Measurements from ENCODE around the gene BMERB1. TPM values are rescaled to one million over a fixed set of nuclear protein-coding genes. Genes with fewer than 3 reads are reported as not detected.
"Not testable (repeated sequence)": the region's sequence is repeated elsewhere in the genome, so short reads cannot be mapped to it uniquely, and the experiment has no call there.

Gene BMERB1
- 10 to 100 TPM in 2 of 4 donors, 1 to 10 TPM in 2; 7.4 to 20.4 (median 10.6) TPM for total RNA-seq

GRCh38 chr16:15434425-15435215 lies at the start of gene BMERB1:
TSS of gene BMERB1 (plus strand) at chr16:15434588. CDS start at chr16:15434654, 66 bp downstream.
- peak within 1 kb of the TSS; percentile 50 for H3K4me3 ChIP-seq (ENCODE audit: low read depth, poor library complexity, severe bottlenecking)
- intact Hi-C loops (cut with DNase I; ENCODE audit: low total_unique reads), result no loop called here
- TF ChIP-seq POLR2A (IDR thresholded peaks at IDR 0.05), result no peak
- TF ChIP-seq, protein P1, sequence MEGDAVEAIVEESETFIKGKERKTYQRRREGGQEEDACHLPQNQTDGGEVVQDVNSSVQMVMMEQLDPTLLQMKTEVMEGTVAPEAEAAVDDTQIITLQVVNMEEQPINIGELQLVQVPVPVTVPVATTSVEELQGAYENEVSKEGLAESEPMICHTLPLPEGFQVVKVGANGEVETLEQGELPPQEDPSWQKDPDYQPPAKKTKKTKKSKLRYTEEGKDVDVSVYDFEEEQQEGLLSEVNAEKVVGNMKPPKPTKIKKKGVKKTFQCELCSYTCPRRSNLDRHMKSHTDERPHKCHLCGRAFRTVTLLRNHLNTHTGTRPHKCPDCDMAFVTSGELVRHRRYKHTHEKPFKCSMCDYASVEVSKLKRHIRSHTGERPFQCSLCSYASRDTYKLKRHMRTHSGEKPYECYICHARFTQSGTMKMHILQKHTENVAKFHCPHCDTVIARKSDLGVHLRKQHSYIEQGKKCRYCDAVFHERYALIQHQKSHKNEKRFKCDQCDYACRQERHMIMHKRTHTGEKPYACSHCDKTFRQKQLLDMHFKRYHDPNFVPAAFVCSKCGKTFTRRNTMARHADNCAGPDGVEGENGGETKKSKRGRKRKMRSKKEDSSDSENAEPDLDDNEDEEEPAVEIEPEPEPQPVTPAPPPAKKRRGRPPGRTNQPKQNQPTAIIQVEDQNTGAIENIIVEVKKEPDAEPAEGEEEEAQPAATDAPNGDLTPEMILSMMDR (IDR thresholded peaks at IDR 0.05), result no peak
- 0% methylated on average over 46 to 63 of the region's 63 CpGs for WGBS, 2 donors
- peak in 1 of 2 donors; percentile 92 for DNase-seq (ENCODE audit: low spot score in 2 of 2)

DNA sequence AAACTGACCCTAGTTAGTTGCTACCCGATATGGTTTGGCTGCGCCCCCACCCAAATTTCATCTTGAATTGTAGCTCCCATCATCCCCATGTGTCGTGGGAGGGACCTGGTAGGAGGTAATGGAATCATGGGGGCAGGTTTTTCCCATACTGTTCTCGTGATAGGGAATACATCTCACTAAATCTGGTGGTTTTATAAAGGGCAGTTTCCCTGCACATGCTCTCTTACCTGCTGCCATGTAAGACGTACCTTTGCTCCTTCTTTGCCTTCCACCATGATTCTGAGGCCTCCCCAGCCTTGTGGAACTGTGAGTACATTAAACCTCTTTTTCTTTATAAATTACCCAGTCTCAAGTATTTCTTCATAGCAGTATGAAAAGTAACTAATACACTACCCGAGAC lies 46.3 kb upstream of the BMERB1 start:
- H3K4me3 ChIP-seq (ENCODE audit: low read depth, poor library complexity, severe bottlenecking); DNase-seq (ENCODE audit: low spot score in 2 of 2); intact Hi-C loops (cut with DNase I; ENCODE audit: low total_unique reads): not testable (repeated sequence)
- WGBS, 2 donors, result 86 to 87% methylated on average over 5 to 6 of the region's 6 CpGs

DNA sequence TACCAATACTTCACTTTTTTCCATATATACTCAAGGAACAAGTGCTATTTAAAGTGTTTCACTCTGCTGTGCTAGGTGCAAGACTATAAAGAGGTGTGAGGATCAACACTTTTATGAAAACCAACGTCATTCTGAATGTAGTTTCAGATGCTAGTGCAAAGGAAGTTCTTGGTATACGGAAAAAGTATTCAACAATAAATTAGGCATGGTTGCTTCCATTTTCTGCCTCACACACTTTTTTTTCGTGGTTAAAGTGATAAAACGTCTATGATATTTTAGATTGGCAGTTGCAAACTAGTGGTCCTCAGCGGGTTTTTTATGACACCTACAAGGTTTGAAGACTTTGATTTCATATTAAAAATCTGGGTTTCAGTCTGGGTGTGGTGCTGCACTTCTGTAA lies 44.5 kb upstream of the BMERB1 start:
- H3K4me3 ChIP-seq (ENCODE audit: low read depth, poor library complexity, severe bottlenecking); DNase-seq (ENCODE audit: low spot score in 2 of 2); intact Hi-C loops (cut with DNase I; ENCODE audit: low total_unique reads): not testable (repeated sequence)
- 75 to 82% methylated on average over 5 of the region's 5 CpGs for WGBS, 2 donors

DNA sequence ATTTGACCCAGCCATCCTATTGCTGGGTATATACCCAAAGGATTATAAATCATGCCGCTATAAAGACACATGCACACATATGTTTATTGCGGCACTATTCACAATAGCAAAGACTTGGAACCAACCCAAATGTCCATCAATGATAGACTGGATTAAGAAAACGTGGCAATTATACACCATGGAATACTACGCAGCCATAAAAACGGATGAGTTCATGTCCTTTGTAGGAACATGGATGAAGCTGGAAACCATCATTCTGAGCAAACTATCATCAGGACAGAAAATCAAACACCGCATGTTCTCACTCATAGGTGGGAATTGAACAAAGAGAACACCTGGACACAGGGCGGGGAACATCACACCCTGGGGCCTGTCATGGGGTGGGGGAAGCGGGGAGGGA lies 41.4 kb upstream of the BMERB1 start:
- 93 to 97% methylated on average over 6 to 8 of the region's 8 CpGs for WGBS, 2 donors
- DNase-seq (ENCODE audit: low spot score in 2 of 2); H3K4me3 ChIP-seq (ENCODE audit: low read depth, poor library complexity, severe bottlenecking); intact Hi-C loops (cut with DNase I; ENCODE audit: low total_unique reads): not testable (repeated sequence)

GRCh38 chr16:15395631-15396508 lies 38.5 kb upstream of the BMERB1 start, which contains the start of gene MPV17L:
TSS of gene MPV17L (plus strand) at chr16:15395754. CDS start at chr16:15395898, 144 bp downstream.
- 7 to 11% methylated on average over 32 to 47 of the region's 79 CpGs for WGBS, 2 donors

DNA sequence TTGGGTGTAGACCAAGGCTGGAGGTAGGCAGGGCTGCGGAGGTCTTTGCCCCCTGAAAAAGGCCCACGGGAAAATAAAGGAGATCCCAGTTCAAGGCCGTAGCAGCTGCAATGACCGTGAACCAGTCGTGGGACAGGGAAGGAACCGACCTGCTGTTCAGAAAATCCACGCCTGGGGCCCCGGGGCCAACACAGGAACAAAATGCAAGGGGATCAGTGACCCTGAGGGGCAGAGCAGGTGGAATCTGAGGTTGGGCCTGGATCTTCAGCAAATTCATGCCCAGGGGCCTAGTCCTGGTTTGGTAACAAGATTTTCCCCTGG lies 37.9 kb upstream of the BMERB1 start:
- DNase-seq (ENCODE audit: low spot score in 2 of 2); intact Hi-C loops (cut with DNase I; ENCODE audit: low total_unique reads); H3K4me3 ChIP-seq (ENCODE audit: low read depth, poor library complexity, severe bottlenecking): not testable (repeated sequence)
- WGBS, 2 donors, result 87 to 90% methylated on average over 8 of the region's 8 CpGs

More at GRCh38 chr16:15395631-15396508, 38.5 kb upstream of the BMERB1 start, which contains the start of gene MPV17L:
- intact Hi-C loops (cut with DNase I; ENCODE audit: low total_unique reads), result not testable (repeated sequence)
- DNase-seq (ENCODE audit: low spot score in 2 of 2), result peak; percentile 19 to 88
- peak within 1 kb of the TSS; percentile 37 for H3K4me3 ChIP-seq (ENCODE audit: low read depth, poor library complexity, severe bottlenecking)

DNA sequence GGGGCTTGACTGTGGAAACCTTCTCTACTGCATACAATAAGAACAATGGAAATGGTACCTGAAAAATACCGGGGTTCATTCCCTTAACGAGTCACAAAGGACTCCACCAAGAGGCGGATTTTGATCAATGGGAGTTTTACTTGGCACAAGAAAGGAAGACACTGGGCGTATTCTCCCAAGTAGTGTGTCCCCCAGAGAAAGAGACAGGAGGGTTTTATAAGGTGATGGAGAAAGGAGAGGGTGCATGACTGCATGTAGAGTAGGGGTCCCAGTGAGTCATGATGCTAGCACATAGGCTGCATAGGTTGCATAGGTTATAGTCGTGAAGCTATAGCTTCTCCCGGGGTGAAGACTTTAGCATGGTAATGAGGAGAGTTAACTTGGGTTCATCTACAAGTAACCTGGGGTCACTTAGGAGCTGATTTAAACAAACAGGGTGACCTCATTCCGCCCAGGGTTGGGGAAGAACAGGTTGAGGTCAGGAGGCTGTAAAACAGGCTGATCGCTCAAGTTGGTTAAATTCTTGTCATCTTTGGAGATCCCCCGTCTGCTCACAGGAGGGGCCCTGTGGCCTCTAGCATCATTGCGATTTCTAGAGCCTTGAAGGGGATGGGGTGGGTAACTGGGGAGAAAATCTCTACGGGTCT lies 37.3 kb upstream of the BMERB1 start:
- no peak overlapping the region for H3K4me3 ChIP-seq (ENCODE audit: low read depth, poor library complexity, severe bottlenecking)
- intact Hi-C loops (cut with DNase I; ENCODE audit: low total_unique reads), result no loop called here
- WGBS, 2 donors, result 92 to 93% methylated on average over 11 of the region's 11 CpGs
- DNase-seq (ENCODE audit: low spot score in 2 of 2), result peak in 1 of 2 donors; percentile 70
- TF ChIP-seq, protein P1 (IDR thresholded peaks at IDR 0.05), result no peak
